Endothelial cell of umbilical vein (primary cell): ENCODE data around the gene POLR2J. TPM values are rescaled to one million over a fixed set of nuclear protein-coding genes. Genes with fewer than 3 reads are reported as not detected.
"Not testable (repeated sequence)": the region's sequence is repeated elsewhere in the genome, so short reads cannot be mapped to it uniquely, and the experiment has no call there.

Experiments used
- BruUV-seq: library from RNA; stranded (reverse); fragments of 400-500 nt; replicated peaks from 2 replicates; lab custom pipeline; 2021; lab: Mats Ljungman, UMichigan
- CTCF ChIA-PET: fragments of 300-600, 350-600 bp; sonication (Branson Sonifier 250); formaldehyde crosslinking; loops from one replicate; lab custom pipeline; 2021; ENCODE audit warnings: antibody characterized with exemption, inconsistent platforms; lab: Charles Lee
- POLR2A ChIA-PET: fragments of 300-600, 350-600 bp; sonication (Branson Sonifier 250); formaldehyde crosslinking; loops from one replicate; lab custom pipeline; 2021; ENCODE audit warnings: antibody characterized with exemption, inconsistent platforms; lab: Charles Lee
- DNase-seq: peaks from one replicate; pipeline ENCODE4 v3.0.0-alpha.2; 2011; ENCODE audit warnings: low read depth, low spot score
- FAIRE-seq: peaks from 2 replicates; lab custom pipeline; 2011; peaks lifted over from hg19 to GRCh38; lab: Jason Lieb, UNC
- H2AFZ ChIP-seq: 2 replicates; pipeline ENCODE4 v1.6.0; 2012; ENCODE audit warnings: low read depth, low read length, control low read depth, inconsistent platforms
- H3K27ac ChIP-seq: 2 replicates; pipeline ENCODE4 v1.5.1; 2011; ENCODE audit warnings: low read depth, mild to moderate bottlenecking, control low read depth, low read length, moderate library complexity; ENCODE audit not compliant: insufficient read depth
- H3K27me3 ChIP-seq, 2 experiments: 2 replicates each; pipeline versions ENCODE4 v1.6.0 to v1.6.1; 2011; ENCODE audit warnings: low read length in 2 of 2, mixed read lengths in 1 of 2; ENCODE audit not compliant: control insufficient read depth in 2 of 2, insufficient read depth in 2 of 2
- H3K36me3 ChIP-seq, 2 experiments: 2 replicates in 1 of 2; 3 replicates in 1 of 2; pipeline ENCODE4 v1.5.1; 2011; ENCODE audit warnings: low read length in 2 of 2, mild to moderate bottlenecking in 1 of 2, moderate library complexity in 1 of 2; ENCODE audit not compliant: control insufficient read depth in 2 of 2, insufficient read depth in 2 of 2; ENCODE audit errors: extremely low read depth in 1 of 2
- H3K4me1 ChIP-seq: 3 replicates; pipeline ENCODE4 v1.5.1; 2011; ENCODE audit warnings: mild to moderate bottlenecking, low read length; ENCODE audit not compliant: control insufficient read depth, insufficient read depth; ENCODE audit errors: extremely low read depth
- H3K4me2 ChIP-seq: 2 replicates; pipeline ENCODE4 v1.6.1; 2011; ENCODE audit warnings: low read length, control low read depth, mixed read lengths; ENCODE audit not compliant: insufficient read depth
- H3K4me3 ChIP-seq, 3 experiments: fragments of 200-600 bp in 1 of 3; sonication (generic), shearing (Covaris generic) in 1 of 3; replicated peaks in 1 of 3; 2 replicates each; pipeline ENCODE4 v1.5.1; 2011 to 2016; ENCODE audit warnings: control low read depth in 3 of 3, low read length in 3 of 3, mild to moderate bottlenecking in 2 of 3, inconsistent platforms in 1 of 3, low read depth in 1 of 3, moderate library complexity in 1 of 3; ENCODE audit not compliant: insufficient read depth in 1 of 3
- H3K79me2 ChIP-seq: 2 replicates; pipeline ENCODE4 v1.6.0; 2012; ENCODE audit warnings: low read length, inconsistent platforms; ENCODE audit not compliant: control insufficient read depth, insufficient read depth
- H3K9ac ChIP-seq: replicated peaks from 2 replicates; pipeline ENCODE3; 2011; ENCODE audit warnings: low read length, control low read depth; ENCODE audit not compliant: insufficient read depth; ENCODE audit errors: extremely low read depth
- H3K9me1 ChIP-seq: replicated peaks from 3 replicates; pipeline ENCODE4 v1.6.0; 2011; ENCODE audit warnings: mild to moderate bottlenecking, low read length; ENCODE audit not compliant: control insufficient read depth, insufficient read depth; ENCODE audit errors: extremely low read depth
- H3K9me3 ChIP-seq: replicated peaks from 2 replicates; pipeline ENCODE4 v1.5.1; 2012; ENCODE audit warnings: low read length, inconsistent platforms; ENCODE audit not compliant: control insufficient read depth, insufficient read depth
- H4K20me1 ChIP-seq: replicated peaks from 2 replicates; pipeline ENCODE3; 2011; ENCODE audit warnings: mild to moderate bottlenecking, low read length; ENCODE audit not compliant: control insufficient read depth, insufficient read depth; ENCODE audit errors: extremely low read depth
- dilution Hi-C: fragments of 300-500 bp; cut with MboI; formaldehyde crosslinking; loops from one replicate; pipeline ENCODE4 v1.15.0; 2019; ENCODE audit warnings: low sequenced_read_pairs; ENCODE audit not compliant: extremely low pct_ligation_motif_present
- intact Hi-C: fragments of 100-400 bp; cut with micrococcal nuclease; formaldehyde crosslinking; loops from one replicate; pipeline ENCODE4 v1.10.0; 2022
- polyA plus RNA-seq, 4 experiments: library from polyadenylated mRNA; depleted of rRNA in 3 of 4; stranded (reverse) in 3 of 4; unstranded in 1 of 4; fragments of >200 nt; gene quantifications; 2 replicates each; pipeline versions ENCODE4 v1.2.1 to v1.2.3, GENCODE V29; 2011 to 2012; ENCODE audit warnings: missing spikeins in 1 of 4
- total RNA-seq: library from RNA; stranded (reverse); gene quantifications from 2 replicates; pipeline ENCODE4 v1.2.3, GENCODE V29; 2021

The POLR2J gene
- total and polyA plus RNA-seq, 2 donors (not counting 3 experiments of a cell fraction or from before 2014, with no cell fraction given) = 48.7 to 93.6 TPM

GRCh38 chr7:102496861-102497260 lies 18.1 kb upstream of the POLR2J start:
- BruUV-seq, H3K27me3 ChIP-seq, FAIRE-seq, H3K79me2 ChIP-seq, dilution Hi-C loops, H3K4me2 ChIP-seq, CTCF ChIA-PET, H3K9me3 ChIP-seq, H2AFZ ChIP-seq, H3K9ac ChIP-seq, H4K20me1 ChIP-seq, POLR2A ChIA-PET, H3K4me1 ChIP-seq, H3K27ac ChIP-seq, H3K4me3 ChIP-seq, intact Hi-C loops, DNase-seq, H3K9me1 ChIP-seq, H3K36me3 ChIP-seq: not testable (repeated sequence)

DNA sequence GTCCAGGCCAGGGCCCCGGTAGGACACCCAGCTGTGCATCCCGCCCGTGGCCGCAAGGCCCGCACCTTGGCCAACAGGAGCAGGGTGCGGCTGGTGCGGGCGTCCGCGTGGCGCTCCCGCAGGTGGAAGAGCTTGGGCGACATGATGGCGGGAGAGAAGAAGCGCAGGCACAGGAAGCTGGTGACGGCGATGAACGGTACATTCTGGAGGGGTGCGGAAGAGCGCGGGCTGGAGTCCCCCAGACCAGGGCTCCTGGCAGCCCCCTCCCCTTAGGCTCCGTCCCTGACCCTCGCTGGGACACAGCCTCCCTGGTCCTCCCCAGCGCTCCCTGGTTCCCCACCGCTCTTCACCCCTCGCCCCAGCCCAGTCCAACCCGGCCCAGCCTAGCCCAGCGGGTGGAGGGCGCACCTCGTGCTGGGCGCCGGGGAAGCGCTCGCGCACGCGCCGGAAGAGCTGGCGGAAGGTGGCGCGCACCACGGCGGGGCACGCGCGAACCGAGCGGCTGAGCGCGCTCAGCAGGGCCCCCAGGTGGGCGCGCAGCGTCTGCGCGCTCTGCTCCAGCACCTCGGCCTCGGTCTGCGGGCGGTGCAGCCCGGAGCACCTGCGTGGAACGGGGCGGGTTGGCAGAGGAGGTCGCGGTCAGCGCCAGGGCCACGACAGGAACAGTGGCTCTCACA lies 15.9 kb upstream of the POLR2J start:
- H3K27me3 ChIP-seq, dilution Hi-C loops: not testable (repeated sequence)

DNA sequence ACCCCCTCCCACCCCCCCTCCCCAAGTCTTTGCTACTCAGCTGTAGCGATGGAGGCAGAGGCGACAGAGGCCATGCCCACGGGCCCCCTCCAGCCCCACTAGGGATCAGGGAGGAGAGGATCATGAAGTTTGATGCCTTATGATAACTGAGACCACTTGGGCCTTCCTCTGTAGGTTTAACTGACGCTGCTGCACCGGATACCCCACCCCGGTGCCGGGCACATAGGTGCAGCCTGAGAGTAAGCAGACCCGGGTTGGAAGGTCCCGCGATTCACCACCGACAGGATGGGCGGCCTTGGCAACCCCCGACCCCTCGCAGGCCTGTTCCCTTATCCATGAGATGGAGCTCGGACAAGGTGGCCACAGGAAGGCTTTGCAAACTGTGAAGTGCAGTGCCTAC lies 15.3 kb upstream of the POLR2J start:
- H3K36me3 ChIP-seq, intact Hi-C loops, H3K27ac ChIP-seq, dilution Hi-C loops, H3K27me3 ChIP-seq, H3K4me2 ChIP-seq, H3K9me3 ChIP-seq, H3K9ac ChIP-seq, H4K20me1 ChIP-seq, POLR2A ChIA-PET, BruUV-seq, CTCF ChIA-PET, H2AFZ ChIP-seq, H3K4me3 ChIP-seq, H3K4me1 ChIP-seq, H3K79me2 ChIP-seq, FAIRE-seq, H3K9me1 ChIP-seq, DNase-seq: not testable (repeated sequence)

More for the DNA sequence above, 15.9 kb upstream of the POLR2J start:
- H3K9ac ChIP-seq, CTCF ChIA-PET, H3K36me3 ChIP-seq, H3K9me3 ChIP-seq, DNase-seq, H3K9me1 ChIP-seq, BruUV-seq, H2AFZ ChIP-seq, POLR2A ChIA-PET, intact Hi-C loops, H3K4me1 ChIP-seq, H3K4me2 ChIP-seq, H4K20me1 ChIP-seq, H3K27ac ChIP-seq, H3K79me2 ChIP-seq, H3K4me3 ChIP-seq, FAIRE-seq: not testable (repeated sequence)

GRCh38 chr7:102493220-102493935 lies 14.7 kb upstream of the POLR2J start:
- H3K79me2 ChIP-seq, POLR2A ChIA-PET, CTCF ChIA-PET, H3K9me1 ChIP-seq, DNase-seq, H4K20me1 ChIP-seq, H3K4me2 ChIP-seq, H3K4me3 ChIP-seq, H3K27ac ChIP-seq, H3K4me1 ChIP-seq, H3K9ac ChIP-seq, BruUV-seq, H3K36me3 ChIP-seq, FAIRE-seq, intact Hi-C loops, H2AFZ ChIP-seq, dilution Hi-C loops, H3K9me3 ChIP-seq, H3K27me3 ChIP-seq: not testable (repeated sequence)
